NCI-H146 (cell line): ENCODE data around the gene SEMA3C.

Source experiments
- DNase-seq: peaks from one replicate; lab custom pipeline; 2025; lab: John Stamatoyannopoulos, UW

Gene SEMA3C

DNA sequence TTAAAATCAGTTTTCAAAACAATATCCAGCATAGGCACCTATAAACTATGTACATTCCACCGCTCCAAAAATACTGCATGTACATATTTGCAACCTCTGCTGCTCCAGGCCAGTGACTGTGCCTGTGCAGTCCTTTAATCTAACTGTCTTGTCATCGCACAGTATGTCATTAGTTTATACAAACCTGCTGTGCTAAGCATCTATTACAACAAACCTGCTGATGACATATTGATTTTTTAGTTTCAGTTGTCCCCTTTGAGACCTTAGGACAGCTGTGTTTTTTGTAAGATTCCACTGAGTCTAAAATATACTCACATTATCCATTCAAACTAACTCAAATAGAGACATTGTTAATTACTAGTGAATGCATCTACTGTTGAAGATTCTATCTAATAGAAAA lies 33.1 kb downstream of the SEMA3C start:
- peak; percentile 27 for DNase-seq

DNA sequence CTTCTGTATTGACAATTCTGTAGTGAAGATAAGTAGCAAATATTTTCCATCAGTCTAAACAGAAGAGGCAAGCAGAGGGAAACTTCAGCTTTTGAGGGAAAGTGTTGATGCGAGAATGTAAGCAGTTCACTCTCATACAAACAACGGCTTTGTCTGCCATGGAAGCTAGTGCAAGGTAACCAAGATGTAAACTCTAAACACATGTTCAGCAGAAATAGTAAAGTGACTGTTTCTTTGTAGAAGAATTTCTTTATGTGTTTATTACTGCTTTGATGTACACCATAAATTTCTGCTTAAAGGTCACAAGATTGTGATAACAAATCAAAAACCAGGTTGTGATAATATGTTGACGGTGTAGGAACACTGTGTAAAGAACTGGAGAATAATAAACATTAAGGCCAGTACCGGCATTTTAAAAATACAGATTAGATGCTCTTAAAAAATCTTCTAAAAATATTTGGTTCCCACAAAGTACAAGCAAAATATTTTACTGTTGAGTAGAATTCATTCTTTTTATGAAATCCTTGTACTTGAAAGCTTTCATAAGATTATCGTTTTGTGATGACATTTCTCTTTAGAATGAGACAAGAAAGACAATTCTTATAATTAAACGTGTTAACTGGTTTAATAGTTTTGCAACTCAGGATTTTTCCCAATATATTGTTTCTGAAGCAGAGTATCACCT lies 34.2 kb downstream of the SEMA3C start:
- no peak for DNase-seq

DNA sequence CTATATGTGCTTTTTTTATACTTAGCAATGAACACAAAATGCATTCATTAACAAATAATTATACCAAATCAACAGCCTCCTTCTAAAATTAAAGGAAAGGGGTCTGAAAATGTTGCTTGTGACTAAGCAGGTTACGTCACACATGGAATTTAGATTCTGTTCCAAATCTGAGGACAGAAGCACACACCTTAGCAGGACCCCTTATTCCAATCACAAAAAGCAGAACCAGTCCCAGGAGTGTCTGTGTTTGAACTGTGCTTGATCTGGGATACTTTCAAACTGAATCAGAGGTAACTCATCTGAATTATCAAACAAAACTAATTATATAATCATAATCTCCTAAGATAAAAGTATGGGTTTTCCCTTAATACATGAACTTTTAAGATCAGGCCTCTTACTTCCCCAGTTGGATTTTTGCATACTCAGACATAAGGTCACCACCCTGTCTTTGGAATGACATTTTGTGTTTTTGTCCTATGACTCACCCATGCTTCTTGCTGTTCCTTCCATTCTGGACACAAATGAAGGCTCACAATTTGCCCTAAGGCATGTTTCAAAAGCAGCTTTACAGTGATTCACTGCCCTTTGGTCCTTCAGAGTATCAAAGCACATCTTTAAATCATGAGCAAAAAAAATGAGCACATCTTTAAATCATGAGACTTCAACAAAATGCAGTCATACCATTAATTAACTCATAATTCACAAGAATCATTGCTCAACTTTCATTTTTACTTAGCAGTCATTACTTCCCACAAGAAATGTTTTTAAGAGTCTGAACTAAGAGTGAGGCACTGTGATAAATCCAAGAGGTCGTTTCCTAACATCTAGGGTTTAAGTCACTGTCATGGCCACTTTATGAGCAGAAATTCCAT lies 35.5 kb downstream of the SEMA3C start:
- no peak for DNase-seq

DNA sequence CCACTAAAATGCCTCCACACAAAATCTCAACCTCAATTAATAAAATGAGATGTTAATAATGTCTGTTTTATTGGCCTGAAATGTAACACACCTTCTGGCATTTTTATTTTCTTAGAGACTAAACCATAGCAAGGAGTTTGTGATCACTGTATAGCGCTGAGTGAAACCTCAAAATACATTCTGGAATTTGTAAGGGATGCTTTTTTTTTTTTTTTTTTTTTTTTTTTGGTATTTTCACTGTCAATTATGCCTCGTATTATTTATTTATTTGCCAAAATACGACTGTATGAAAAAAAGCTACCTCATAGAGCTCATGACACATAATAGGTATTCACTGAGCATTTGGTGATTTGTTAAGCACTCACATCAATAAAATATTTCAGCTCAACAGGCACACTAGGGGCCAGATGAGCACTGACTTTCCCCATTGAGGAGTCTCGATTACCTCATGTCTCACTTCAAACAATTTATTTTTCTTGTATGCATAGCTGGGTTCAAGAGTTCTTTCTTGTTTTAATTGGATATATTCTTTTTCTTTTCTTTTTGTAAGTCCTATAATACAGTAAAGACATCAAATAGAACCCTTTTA lies 36.5 kb downstream of the SEMA3C start:
- DNase-seq, result no peak

DNA sequence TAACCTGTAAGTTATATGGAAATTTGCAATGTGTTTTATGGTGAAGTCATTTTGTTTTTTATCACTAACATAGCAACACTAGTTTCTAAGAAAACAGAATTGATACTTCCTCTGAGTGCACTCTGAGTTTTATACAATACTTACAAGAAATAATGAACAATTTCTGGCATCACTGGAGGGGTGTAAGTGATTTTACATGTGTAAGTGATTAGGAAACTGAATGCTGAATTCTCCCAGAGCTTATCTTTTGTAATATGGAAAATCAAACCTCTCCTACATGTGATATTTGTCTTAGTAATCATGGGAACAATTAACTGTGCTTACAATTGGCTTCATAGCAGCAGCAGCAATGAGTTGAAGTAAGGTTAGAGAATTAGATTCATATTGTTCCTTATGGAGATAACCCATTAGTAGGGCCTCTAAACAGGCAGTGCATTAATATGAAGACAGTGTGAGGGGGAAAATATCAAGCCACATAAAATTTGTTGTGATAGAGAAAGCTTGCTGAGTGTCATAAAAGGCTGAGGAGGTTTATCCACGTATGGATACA lies 37.4 kb downstream of the SEMA3C start:
- no peak for DNase-seq

- no peak for DNase-seq
Measured at GRCh38 chr7:80879849-80880248, 39.0 kb downstream of the SEMA3C start.

- no peak for DNase-seq
Measured at GRCh38 chr7:80876894-80877414, 41.9 kb downstream of the SEMA3C start.

DNA sequence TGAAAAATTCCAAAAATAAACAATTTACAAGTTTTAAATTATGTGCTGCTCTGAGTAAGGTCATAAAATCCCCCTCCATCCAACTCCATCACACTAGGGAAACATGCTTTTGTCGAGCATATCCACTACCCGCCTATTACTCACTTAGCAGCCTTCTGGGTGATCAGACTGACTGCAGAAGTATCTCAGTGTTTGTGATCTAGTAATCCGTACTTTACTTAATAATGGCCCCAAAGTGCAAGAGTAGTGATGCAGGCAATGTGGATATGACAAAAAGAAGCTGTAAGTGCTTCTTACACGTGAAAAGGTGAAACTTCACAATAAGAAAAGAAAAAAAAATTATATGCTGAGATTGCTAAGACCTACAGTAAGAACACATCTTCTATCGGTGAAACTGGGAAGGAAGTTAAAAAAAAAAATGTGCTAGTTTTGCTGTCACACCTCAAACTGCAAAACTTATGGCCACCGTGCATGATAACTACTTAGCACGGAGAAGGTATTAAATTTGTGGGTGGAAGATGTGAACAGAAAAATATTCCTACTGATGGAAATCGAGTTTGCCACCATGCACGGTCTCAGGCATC lies 43.2 kb downstream of the SEMA3C start:
- DNase-seq, result no peak

- no peak for DNase-seq
Measured at GRCh38 chr7:80873140-80873539, 45.7 kb downstream of the SEMA3C start.

DNA sequence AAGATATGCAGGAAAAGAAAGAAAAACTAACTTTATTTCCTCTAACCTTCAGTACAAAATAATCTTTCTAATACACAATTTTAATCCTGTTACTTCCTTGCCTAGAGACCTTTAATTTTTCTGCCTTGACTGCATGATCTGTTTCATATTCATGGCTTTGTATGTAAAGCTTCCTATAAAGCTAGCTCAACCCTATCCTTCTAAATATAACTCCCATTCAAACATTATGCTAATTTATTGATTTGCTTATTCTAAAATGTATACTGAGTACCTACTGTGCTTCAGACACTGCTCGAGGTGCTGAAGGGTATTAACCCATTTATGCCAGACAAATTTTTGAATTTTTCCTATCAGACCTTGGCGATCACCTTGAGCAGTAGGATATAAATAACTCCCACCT lies 47.6 kb downstream of the SEMA3C start:
- DNase-seq, result no peak

DNA sequence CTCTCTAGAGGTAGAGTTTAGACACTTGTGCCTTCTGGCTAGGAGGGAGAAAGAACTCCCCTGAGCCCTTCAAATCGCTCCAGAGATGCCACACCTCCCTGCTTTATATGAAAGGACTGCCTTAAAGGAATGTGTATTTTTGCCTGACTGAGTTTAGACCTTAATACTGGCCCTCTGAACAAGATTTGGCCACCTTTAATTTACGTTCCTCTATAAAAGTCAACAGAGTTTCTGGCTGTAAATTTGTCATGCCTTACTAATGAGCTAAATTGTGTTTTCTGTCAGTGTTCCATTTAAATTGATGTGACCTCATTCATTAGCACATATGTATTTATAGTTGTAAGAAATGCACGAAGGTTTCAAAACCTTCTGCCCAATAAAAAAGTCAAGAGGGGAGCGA lies 48.0 kb downstream of the SEMA3C start:
- DNase-seq, result no peak

DNA sequence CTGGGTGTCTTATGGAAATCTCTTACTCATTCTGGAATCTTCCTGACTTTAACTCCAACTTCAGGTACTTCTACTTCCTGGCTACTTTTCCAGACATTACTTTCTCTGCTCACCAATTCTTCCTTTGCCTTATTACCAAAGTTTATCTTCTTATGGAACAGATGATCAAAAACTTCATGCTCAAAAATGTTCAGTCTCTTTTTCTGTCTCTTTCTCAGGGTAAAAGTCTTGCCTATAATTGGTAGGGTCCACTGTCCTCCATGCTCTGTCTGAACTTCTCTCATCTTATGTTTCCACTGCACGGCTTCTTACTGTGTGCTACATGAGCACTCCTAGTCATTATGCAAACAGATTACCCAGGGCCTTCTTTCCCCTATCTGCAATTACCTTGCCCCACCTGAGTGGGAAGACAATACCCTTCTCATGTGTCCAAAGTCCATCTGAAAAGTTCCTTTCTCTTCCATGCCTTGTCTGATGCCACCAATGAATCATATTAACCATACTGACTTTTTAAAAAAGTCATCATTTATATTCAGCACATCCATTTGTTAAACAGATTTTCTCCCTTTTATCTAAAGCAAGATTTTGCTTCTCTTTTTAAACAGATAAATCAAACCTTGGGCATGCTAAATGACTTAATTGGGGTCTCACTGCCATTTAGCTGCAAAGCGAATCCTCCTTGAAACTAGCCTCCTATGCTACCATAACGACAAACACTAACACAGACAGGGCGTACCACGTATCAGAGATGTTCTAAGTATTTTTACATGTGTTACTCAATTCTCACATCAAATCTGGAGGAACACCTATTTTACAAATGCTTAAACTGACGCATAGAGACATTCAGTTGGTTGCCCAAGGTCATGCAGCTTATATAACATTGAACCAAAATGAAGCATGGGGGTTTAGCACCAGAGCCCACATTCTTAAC lies 48.8 kb downstream of the SEMA3C start:
- DNase-seq, result no peak

DNA sequence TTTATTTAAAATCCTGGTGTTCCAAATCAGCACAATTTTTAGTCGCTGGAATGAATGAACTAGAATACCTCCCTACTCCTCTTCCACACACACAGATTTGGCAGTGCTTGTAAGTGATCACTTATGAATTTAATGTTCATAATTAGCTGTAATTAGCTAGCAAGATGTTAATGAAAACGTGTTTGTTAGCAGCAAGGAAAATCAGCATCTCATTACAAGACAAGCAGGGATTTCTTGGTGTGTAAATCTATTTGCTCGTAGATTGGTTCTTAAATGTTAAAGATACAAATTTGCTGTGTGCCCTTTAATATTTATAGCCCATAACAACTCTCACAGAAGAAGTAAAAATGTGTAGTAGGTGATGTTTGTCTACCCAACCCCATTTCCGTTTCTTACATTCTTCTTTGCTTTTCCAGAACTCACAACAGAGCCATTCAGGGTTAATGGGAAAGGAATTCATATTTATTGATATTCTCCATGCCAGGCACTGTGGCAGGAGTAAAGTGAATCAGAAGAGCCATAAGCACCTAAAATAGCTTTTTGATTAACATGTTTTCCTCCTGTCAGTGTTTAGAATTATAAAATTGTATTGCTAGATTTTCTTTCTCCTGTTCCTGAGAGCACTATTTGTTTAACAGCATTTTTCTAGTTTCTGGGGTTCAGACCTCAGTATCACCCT lies 49.6 kb downstream of the SEMA3C start:
- no peak for DNase-seq

GRCh38 chr7:80868566-80868965 lies 50.3 kb downstream of the SEMA3C start:
- no peak for DNase-seq

DNA sequence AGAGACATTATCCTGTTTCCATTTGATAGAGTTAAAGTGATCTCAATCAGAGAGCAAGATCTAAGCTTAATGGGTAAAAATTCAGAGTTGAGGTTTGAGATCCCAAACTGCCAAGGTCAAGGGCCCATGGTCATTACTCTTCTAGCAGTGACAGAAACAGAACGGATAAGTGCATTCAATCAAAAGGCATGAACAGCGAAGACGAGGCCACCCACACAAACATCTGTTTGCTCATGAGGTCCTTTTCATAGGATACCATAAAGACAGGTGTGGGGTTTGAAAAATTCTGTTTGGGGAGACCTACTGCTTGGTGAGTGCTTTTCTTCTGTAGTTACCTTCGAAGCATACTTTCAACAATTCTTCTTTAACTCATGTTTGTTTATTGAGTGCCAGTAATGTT lies 58.3 kb downstream of the SEMA3C start:
- no peak for DNase-seq

GRCh38 chr7:80859272-80859970 lies 59.4 kb downstream of the SEMA3C start:
- no peak for DNase-seq

DNA sequence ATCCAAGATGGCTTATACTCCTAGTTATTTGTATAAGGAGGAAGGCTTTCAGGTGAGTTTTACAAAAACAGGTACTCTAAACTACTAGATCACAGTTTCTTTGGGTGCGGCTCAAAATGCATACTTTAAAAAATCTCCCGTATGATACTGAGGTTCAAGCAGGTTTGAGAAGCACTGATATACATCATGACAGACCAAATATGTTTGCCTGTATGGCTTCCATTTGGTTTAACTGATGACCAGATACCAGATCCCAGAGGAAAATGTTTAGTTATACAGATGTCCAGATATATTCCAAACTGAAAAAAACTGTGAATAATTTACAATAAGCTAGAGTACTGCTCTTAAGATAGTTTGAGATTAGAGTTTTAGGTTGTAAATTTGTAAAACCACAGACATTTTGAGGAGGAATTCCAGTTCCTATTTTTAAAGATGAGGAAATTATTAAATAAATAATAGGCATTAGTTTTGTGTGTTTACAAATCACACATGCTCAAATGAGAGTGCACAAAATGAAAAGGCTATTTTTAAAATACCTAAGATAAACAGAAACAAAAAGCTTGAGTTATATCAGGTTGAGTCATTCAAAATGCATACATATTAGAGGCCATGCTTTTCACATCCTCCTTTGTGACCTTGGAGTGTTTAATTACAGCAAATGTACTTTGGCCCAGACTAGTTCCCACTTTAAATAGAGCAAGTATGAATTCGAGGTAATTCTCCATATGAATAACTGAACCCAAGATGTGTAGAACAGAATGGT lies 60.5 kb downstream of the SEMA3C start:
- no peak for DNase-seq

GRCh38 chr7:80856769-80857168 lies 62.1 kb downstream of the SEMA3C start:
- no peak for DNase-seq

GRCh38 chr7:80851896-80852476 lies 66.9 kb downstream of the SEMA3C start:
- no peak for DNase-seq
